HG02623 (cell line): ENCODE data around the gene OSBPL9.
"Not testable (repeated sequence)": the region's sequence is repeated elsewhere in the genome, so short reads cannot be mapped to it uniquely, and the experiment has no call there.

Experiments used
- ATAC-seq: cut with Tn5 transposase; IDR thresholded peaks from one replicate; pipeline ENCODE4 v1.9.1; 2021; ENCODE audit warnings: moderate library complexity; ENCODE audit not compliant: unreplicated experiment

OSBPL9 gene

DNA sequence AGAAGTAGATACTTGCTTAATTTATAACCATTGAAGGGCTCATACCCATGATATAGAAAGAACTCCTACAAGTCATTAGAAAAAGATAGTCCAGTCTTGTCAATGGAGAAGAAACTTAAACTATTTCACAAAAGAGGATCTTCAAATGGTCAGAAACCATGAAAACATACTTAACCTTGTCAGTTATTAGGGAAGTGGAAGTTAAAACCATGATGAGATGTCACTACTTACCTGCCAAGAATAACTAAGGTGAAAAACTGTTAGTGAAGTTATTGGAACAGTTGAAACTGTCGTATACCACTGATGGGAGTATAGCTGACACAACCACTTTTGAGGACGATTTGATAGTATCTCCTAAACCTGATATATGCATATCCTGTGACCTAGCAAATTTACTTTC lies 46.8 kb downstream of the OSBPL9 start:
- no peak for ATAC-seq

DNA sequence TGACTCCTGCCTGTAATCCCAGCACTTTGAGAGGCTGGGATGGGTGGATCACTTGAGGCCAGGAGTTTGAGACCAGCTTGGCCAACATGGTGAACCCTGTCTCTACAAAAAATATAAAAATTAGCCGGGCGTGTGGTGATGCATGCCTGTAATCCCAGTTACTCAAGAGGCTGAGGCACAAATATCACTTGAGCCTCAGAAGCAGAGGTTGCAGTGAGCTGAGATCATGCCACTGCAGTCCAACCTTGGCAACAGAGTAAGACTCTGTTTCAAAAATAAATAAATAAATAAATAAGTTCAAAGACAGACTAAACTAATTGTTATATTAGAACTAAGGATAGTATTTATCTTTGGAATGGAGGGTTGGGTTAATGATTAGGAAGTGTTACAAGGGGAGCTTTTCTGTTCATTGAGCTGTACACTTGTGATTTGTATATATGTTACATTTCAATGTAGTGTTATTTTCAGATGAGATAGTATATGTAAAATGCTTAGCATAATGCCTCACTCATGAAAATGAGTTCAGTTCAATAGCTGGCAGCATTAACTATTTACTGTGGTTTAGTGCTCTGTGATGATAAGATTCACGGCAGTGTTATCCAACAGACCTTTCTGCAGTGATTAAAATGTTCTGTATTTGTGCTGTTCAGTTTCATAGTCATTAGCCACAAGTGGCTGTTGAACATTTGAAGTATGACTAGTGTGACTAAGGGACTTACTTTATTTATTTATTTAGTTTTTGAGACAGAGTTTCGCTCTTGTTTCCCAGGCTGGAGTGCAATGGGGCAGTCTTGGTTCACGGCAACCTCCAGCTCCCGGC lies 47.7 kb downstream of the OSBPL9 start:
- no peak for ATAC-seq

DNA sequence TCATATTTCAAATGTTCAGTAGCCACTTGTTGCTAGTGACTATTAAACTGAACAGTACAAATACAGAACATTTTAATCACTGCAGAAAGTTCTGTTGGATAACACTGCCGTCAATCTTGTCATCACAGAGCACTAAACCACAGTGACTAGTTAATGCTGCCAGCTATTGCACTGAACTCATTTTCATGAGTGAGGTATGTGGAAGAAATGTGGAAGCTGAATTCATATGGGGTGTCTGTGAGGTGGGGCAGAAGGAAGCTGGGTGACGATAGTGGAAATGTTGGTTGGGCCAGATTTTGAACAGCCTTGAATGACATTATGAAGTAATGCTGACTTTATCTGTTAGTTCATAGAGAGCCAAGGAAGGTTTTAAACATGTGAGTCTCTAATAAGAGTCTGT lies 49.6 kb downstream of the OSBPL9 start:
- ATAC-seq = no peak

DNA sequence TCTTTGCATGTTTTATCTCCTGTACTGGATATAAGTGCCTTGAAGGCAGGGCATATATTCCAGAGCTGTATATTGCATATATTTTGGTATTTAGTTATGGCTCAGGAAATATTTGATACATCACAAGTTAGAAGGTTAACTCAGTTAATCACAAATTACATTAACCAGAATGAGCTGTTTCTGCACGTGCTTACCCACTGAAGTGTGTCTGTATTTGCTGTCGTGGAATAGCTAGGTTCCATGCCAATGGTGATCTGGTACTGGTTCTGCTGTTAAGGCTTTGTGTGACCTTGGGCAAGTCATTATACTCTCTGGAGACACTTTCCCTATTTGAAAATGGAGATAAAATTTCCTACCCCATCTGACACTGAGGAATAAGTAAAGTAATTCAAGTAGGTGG lies 50.7 kb downstream of the OSBPL9 start:
- ATAC-seq = no peak

DNA sequence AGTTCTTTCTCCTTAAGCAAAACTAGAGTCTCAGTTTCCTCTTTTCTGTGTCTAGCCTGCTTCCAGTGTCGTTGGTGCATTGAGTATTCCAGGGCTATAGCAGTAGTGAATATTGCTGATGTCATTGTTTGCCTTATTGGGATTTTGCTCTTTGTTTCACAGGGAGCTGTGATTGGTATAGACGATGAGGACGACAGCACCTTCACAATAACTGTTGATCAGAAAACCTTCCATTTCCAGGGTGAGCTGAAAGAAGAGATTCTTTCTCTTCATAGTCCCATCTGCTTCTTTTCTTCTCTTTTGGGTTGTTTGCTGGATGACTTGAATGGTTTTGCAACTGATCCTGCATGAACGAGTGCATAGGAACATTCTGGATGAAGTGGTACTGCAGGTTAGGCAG lies 52.4 kb downstream of the OSBPL9 start:
- ATAC-seq = no peak

DNA sequence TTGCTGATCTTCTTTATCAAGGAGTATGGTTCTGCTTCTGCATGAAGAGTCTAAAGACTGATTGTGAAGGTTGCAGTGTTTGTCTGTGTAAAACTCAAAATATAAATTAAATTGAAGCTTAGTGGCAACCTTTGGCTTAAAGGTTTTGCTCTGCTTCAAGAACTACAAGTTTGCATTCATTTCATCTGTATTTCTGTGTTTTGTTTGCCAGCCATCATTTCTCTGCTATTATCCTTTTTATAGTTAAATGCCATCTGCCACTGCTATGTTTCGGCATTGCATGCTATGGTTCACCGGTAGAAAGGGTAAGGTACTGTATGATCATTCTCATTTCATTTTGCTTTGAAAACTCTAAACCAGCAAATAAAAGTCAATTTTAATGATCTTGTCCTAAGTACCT lies 52.9 kb downstream of the OSBPL9 start:
- ATAC-seq = no peak

DNA sequence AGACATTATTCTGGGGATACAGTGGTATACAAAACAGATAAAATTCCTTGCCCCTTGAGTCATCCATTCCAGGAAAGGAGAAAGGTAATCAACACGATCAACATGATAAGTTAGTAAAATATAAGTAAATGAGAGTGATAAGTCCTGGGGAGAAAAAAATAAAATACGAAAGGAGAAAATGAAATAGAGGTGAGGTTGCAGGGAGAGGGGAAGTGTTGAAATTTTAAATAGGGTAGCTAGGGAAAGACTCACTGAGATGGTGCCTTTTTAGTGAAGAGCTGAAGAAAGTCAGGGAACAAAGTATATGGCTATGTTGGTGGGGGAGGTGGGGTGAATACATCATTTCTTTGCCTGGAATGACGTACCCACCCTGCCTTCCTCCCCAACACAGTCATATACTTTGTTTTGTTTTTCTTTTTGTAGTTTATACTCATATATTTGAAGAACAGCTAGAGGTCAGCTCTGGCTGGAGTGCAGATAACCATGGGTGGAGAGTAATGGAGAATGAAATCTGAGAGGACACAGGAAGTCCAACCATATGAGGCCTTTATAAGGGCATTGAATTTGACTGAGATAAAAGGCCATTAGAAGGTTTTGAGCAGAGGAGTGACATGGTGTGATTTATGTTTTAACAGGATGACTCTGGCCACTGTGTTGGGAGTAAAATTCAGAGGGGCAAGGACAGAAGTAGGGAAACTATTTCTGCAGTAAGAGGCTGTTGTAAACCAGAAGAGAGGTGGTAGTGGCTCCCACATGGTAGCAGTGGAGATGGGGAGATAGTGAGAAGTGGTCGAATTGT lies 54.8 kb downstream of the OSBPL9 start:
- no peak for ATAC-seq

DNA sequence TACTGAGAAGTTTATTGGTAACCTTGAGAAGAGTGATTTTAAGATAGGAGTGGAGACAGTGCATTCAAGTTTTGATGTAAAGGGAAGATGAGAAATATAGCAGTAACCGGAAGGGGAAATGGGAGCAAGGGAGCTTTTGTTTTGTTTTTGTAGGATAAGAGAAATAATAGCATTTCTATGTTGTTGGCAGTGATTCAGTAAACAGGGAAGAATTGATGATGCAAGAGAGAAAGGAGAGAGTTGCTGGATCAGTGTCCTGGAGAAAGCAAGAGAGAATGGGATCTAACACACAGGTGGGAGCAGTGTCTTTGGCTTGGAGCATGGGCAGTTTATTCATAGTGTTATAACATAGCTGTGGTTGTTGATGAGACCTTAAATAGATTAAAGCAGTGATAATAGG lies 56.4 kb downstream of the OSBPL9 start:
- no peak for ATAC-seq

DNA sequence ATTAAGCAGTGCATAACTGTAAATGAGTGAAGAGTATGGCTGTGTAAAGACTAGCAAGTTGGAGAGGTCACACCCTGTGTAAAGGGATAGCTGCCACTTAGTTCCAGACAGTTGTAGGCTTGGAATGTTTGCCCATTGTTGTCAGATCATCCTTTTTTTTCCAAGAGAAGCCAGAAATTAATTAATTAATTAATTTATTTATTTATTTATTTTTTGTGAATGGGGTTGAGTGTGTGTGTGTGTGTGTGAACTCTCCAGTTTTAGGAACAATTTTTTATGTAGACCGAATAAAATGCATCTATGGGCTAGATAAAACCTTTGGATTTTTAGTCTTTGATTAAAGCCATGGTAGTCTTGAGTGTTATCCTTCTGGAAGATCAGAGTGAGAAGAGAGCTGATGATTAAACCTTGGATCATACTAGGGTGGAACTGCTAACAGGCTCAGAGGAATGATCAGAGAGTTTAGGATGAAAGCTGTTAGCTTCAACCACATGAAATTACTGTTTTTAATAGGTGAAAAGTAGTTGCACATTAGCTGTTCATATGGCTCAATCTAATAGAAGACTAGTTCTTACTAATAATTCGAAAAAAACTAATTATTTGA lies 58.4 kb downstream of the OSBPL9 start:
- no peak for ATAC-seq

DNA sequence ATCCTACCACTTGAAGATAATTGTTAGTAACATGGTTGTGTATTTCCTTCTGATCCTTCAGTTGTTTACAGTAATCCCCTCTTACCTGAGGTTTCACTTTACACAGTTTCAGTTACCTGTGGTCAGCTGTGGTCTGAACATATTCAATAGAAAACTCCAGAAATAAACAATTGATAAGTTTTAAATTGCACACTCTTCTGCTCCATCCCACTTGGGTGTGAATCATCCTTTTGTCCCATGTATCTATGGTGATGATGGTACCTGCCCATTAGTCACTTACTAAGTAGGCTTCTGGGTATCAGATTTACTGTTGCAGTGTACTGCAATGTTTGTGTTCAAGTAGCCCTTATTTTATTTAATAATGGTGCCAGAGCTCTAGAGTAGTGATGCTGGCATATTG lies 62.5 kb downstream of the OSBPL9 start:
- peak; percentile 53 for ATAC-seq

DNA sequence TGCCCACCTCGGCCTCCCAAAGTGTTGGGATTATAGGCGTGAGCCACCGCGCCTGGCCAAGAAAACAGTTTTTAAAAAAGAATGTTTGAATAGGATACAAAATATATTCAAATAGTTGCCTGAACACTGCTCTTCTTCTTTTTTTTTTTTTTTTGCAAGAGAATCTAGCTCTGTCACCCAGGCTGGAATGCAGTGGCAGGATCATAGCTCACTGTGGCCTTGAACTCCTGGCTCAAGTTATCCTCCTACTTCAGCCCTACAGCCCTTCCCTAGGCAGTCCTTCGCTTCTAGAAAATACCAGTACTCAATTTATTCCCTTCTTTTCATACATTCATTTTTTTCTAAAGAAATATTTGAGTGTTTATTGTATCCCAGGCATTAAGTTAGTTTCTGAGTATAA lies 67.9 kb downstream of the OSBPL9 start:
- no peak for ATAC-seq

DNA sequence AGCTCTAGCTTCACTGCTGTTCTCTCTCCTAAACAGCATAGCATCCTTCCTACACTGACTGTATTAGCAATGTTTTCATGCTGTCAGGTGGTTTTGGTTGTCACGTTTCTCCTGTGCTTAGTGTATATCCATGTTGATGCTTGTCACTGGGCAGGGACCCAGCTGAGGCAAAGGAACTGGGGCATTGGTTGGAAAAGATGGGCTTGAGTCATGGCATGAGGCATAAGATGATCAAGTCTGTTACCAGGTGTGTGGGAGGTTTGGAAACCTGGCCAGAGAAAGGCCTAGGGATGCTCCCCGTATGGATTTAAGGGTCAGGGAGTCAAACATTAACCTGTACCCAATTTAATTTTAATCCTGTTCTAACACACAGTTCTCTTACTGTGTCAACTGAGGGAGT lies 69.6 kb downstream of the OSBPL9 start:
- ATAC-seq = no peak

DNA sequence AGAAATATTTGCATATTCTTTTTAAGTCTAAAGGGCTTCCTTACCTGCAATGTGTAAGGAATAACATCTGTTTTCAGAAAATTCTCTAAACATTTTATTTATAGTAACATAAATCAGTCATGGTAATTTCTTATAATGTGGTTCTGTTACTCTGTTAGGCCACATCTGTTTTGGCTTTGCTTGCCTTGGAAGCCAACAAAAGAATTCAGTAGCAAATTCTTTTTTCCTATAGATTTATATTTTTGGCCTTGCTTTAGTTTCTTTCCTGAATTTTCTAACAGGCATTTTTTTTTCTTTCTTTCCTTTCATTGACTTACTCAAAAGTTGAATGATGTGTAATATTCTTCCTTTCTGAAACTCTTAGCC lies 72.2 kb downstream of the OSBPL9 start:
- no peak for ATAC-seq

DNA sequence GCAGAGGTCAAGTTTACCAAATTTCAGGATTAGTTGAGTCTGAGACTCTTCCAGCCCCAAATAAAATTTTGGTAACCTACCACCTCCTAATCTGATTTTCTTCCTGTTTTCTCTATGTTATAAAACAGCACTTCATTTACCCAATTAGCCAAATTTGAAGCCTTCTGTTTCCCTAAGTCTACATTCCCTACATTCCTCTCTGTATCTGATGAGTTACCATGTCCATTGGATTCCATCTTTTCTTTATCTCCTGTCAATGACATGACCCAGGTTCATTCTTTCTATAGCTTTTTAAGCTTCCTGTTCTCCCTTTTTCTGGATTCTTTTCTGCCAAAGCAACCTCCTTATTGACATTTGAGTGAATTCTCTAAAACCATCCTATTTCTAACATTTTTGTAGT lies 72.8 kb downstream of the OSBPL9 start:
- no peak for ATAC-seq

DNA sequence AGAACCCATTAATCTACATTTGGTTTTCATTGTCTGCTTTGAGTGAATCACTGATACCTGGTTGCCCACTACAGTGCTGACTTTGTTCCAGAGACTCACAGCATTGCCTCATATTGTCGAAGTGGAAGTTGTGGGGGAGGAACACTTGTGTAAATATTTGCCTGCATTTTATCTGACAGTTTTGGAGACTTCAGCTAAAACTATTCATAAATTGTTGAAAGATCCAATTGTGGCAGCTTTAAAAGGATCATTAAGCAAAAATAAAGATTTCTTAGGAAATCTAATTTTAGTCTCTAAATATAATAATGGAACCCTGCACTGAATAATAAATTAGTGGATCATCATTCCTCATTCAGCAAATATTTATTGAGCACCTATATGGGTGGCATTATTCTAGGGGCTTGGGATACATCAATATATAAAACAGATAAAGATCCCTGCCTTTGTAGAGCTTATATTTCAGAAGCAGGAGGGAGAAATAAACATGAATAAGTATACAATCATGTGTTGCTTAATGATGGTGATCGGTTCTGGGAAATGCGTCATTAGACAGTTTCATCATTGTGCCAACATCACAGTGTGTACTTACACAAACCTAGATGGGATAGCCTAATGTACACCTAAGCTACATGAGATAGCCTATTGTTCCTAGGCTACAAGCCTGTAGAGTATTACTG lies 73.5 kb downstream of the OSBPL9 start:
- ATAC-seq = no peak

DNA sequence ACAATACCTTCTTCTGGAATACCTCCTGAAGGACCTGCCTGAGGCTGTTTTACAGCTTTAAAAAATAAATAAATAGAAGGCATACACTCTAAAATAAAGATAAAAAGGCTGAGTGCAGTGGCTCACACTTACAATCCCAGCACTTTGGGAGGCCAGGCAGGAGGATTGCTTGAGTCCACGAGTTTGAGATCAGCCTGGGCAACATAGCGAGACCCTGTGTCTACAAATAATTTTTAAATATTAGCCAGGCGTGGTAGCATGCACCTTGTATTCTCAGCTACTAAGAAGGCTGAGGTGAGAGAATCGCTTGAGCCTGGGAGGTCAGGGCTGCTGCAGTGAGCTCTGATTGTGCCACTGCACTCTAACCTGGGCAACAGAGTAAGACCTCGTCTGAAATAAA lies 75.0 kb downstream of the OSBPL9 start:
- ATAC-seq = no peak

DNA sequence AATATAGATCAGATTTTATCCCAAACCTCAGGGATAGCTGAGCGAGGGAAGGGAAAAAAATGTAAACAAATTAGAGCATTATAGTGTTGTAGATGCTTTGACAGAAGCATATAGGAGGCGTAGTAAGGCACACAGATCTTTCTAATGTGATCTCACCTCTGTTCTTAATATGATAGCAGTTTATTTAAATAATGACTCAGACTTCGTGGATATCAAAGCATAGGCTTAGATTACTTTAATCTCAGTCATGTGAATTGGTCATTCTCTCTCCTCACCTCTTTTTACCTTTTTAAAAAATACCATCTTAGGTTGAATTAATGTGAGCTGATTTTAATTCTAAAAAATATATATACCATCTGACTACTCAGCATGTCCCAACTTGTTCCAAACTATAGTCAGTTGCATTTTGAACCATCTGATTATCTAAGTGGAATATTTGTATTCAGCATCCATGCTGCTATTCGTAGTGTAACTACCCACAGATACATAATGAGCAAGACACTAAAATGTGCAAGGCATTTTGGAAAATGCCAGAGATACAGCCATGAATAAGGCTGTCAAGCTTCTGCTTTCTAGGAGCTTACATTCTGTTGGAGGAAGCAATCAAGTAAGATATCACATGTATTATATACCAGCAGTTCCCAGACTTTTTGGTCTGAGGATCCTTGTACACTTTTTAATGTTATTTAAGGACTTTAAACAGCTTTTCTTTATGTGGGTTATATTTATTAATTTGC lies 76.7 kb downstream of the OSBPL9 start:
- no peak for ATAC-seq

DNA sequence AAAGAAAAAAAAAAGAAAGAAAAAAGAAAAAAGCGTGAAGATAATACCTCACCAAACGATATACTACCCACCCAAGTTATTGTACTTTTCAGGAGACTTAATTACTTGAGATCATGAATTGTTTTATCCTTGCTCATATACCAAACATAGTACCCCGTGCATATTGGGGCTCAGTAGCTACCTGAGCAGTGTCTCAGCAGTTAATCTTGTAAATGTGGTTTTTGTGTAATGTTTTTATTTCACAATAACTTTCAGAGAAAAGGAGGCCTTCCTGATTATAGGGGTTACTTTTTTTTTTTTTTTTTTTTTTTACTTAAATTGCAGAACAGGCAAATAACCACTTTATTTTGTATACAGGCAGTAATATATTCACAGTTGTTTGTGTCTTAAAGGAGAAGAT lies 80.3 kb downstream of the OSBPL9 start:
- no peak for ATAC-seq

DNA sequence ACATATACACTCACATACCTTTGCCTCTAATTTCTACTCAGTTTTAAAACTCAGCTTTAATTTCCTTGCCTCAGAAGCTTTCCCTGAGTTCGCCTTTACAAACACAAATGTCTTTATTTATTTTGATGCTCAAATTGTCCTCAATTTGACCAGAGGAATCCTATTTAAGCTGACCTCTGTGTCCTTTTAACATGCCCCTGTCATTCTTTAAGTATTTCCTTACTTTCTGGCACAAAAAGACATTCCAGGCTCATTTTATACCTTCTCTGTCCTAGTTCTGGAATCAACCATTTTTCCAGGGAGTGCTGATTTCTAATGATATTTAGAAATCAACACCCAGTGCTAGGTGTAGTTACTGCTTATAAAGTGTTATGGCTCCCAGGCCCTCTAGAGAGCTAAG lies 82.5 kb downstream of the OSBPL9 start:
- ATAC-seq = no peak

DNA sequence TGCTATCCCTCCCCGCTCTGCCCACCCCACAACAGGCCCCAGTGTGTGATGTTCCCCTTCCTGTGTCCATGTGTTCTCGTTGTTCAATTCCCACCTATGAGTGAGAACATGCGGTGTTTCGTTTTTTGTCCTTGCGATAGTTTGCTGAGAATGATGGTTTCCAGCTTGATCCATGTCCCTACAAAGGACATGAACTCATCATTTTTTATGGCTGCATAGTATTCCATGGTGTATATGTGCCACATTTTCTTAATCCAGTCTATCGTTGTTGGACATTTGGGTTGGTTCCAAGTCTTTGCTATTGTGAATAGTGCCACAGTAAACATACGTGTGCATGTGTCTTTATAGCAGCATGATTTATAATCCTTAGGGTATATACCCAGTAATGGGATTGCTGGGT lies 84.9 kb downstream of the OSBPL9 start:
- not testable (repeated sequence) for ATAC-seq

DNA sequence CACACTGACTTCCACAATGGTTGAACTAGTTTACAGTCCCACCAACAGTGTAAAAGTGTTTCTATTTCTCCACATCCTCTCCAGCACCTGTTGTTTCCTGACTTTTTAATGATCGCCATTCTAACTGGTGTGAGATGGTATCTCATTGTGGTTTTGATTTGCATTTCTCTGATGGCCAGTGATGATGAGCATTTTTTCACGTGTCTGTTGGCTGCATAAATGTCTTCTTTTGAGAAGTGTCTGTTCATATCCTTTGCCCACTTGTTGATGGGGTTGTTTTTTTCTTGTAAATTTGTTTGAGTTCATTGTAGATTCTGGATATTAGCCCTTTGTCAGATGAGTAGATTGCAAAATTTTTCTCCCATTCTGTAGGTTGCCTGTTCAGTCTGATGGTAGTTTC lies 85.3 kb downstream of the OSBPL9 start:
- ATAC-seq = not testable (repeated sequence)
